Trophoblast cell (in vitro differentiated cells and primary cell): ENCODE results near the gene MED26.

Experiments used
- DNase-seq, 2 donors: peaks; one replicate each; pipeline ENCODE4 v3.0.0-alpha.2; 2016
- H2AFZ ChIP-seq: 2 replicates; pipeline ENCODE4 v1.6.1; 2013; ENCODE audit warnings: low read length, moderate library complexity, mild to moderate bottlenecking; ENCODE audit not compliant: insufficient read depth, poor library complexity
- H2AK5ac ChIP-seq: 2 replicates; pipeline ENCODE4 v1.6.1; 2013; ENCODE audit warnings: mild to moderate bottlenecking, low read length
- H2BK120ac ChIP-seq: 2 replicates; pipeline ENCODE4 v1.6.1; 2013; ENCODE audit warnings: low read length, mild to moderate bottlenecking, moderate library complexity; ENCODE audit not compliant: insufficient read depth, poor library complexity
- H2BK12ac ChIP-seq: 2 replicates; pipeline ENCODE4 v1.6.1; 2013; ENCODE audit warnings: mild to moderate bottlenecking, low read length, moderate library complexity
- H2BK5ac ChIP-seq: 2 replicates; pipeline ENCODE4 v1.6.1; 2013; ENCODE audit warnings: low read length, low read depth, moderate library complexity, mild to moderate bottlenecking; ENCODE audit not compliant: poor library complexity
- H3K14ac ChIP-seq: 2 replicates; pipeline ENCODE4 v1.6.1; 2013; ENCODE audit warnings: mild to moderate bottlenecking, low read length
- H3K18ac ChIP-seq: 2 replicates; pipeline ENCODE4 v1.6.1; 2013; ENCODE audit warnings: mild to moderate bottlenecking, low read length
- H3K23ac ChIP-seq: 2 replicates; pipeline ENCODE4 v1.6.1; 2013; ENCODE audit warnings: low read length
- H3K27ac ChIP-seq: 2 replicates; pipeline ENCODE4 v1.5.1; 2013; ENCODE audit warnings: low read depth, mild to moderate bottlenecking, inconsistent platforms, low read length, moderate library complexity
- H3K27me3 ChIP-seq: 2 replicates; pipeline ENCODE4 v1.6.1; 2013; ENCODE audit warnings: inconsistent platforms, mild to moderate bottlenecking, low read length, moderate library complexity; ENCODE audit not compliant: insufficient read depth
- H3K36me3 ChIP-seq, 2 experiments: 1 replicate in 1 of 2; 2 replicates in 1 of 2; pipeline ENCODE4 v1.6.1; 2013; ENCODE audit warnings: low read length in 2 of 2, mild to moderate bottlenecking in 2 of 2, moderate library complexity in 1 of 2; ENCODE audit not compliant: insufficient read depth in 2 of 2, control insufficient read depth in 1 of 2
- H3K4ac ChIP-seq: 2 replicates; pipeline ENCODE4 v1.6.1; 2013; ENCODE audit warnings: low read depth, mild to moderate bottlenecking, low read length, moderate library complexity
- H3K4me1 ChIP-seq, 2 experiments: 1 replicate in 1 of 2; 2 replicates in 1 of 2; pipeline ENCODE4 v1.6.1; 2013; ENCODE audit warnings: low read length in 2 of 2, mild to moderate bottlenecking in 2 of 2, moderate library complexity in 1 of 2; ENCODE audit not compliant: insufficient read depth in 2 of 2, control insufficient read depth in 1 of 2
- H3K4me2 ChIP-seq: 2 replicates; pipeline ENCODE4 v1.6.1; 2013; ENCODE audit warnings: inconsistent platforms, mild to moderate bottlenecking, low read length, moderate library complexity
- H3K4me3 ChIP-seq: 2 replicates; pipeline ENCODE4 v1.5.1; 2013; ENCODE audit warnings: mild to moderate bottlenecking, low read depth, low read length, inconsistent platforms
- H3K79me1 ChIP-seq: one replicate; pipeline ENCODE4 v1.6.1; 2013; ENCODE audit warnings: low read length
- H3K79me2 ChIP-seq: 2 replicates; pipeline ENCODE4 v1.6.1; 2013; ENCODE audit warnings: low read length, mild to moderate bottlenecking; ENCODE audit not compliant: control insufficient read depth, insufficient read depth, poor library complexity
- H3K9ac ChIP-seq: 2 replicates; pipeline ENCODE4 v1.6.1; 2013; ENCODE audit warnings: mild to moderate bottlenecking, low read length
- H3K9me3 ChIP-seq: 2 replicates; pipeline ENCODE4 v1.6.1; 2013; ENCODE audit warnings: low read depth, mild to moderate bottlenecking, control low read depth, inconsistent platforms, low read length; ENCODE audit not compliant: insufficient read depth
- H4K12ac ChIP-seq: 2 replicates; pipeline ENCODE4 v1.6.1; 2013; ENCODE audit warnings: low read depth, mild to moderate bottlenecking, low read length, moderate library complexity
- H4K8ac ChIP-seq: 2 replicates; pipeline ENCODE4 v1.6.1; 2013; ENCODE audit warnings: low read depth, mild to moderate bottlenecking, low read length, moderate library complexity
- H4K91ac ChIP-seq: one replicate; pipeline ENCODE4 v1.6.1; 2013; ENCODE audit warnings: low read depth, mild to moderate bottlenecking, low read length, moderate library complexity
- WGBS: extraction: QIAGEN DNeasy Blood & Tissue Kit; methylation state at CpG from one replicate; pipeline ENCODE4 v1.1.7; 2013; ENCODE audit warnings: missing lambda C conversion rate; ENCODE audit not compliant: insufficient read length, insufficient coverage; ENCODE audit errors: extremely low coverage; 5-methylcytosine and 5-hydroxymethylcytosine counted together

The MED26 gene

GRCh38 chr19:16615808-16616207, 12.2 kb downstream of the MED26 start:
- no peak overlapping the region for H3K4me2 ChIP-seq
- no peak for DNase-seq
- peaks cover 38% of the 10 kb centered on the region for H3K79me2 ChIP-seq
- H3K4me1 ChIP-seq = peaks cover 10 to 15% of the 10 kb centered on the region in 2 experiments
- H3K27me3 ChIP-seq = no peaks in the 10 kb centered on the region
- no CpG with 5 or more reads among the region's 1 CpG for WGBS
- H3K18ac ChIP-seq = peak overlapping the region; percentile 41
- H2BK12ac ChIP-seq = no peak overlapping the region
- H2AK5ac ChIP-seq = peak overlapping the region; percentile 26
- no peak overlapping the region for H4K8ac ChIP-seq
- H3K23ac ChIP-seq = no peak overlapping the region
- no peak overlapping the region for H3K14ac ChIP-seq
- H3K4me3 ChIP-seq = no peak overlapping the region
- H4K91ac ChIP-seq = no peak overlapping the region
- no peak overlapping the region for H3K9ac ChIP-seq
- no peak overlapping the region for H2BK5ac ChIP-seq
- H3K9me3 ChIP-seq = no peaks in the 10 kb centered on the region
- H3K4ac ChIP-seq = peak overlapping the region; percentile 17
- no peak overlapping the region for H3K27ac ChIP-seq
- no peak overlapping the region for H4K12ac ChIP-seq
- H3K36me3 ChIP-seq = peaks cover 0 to 3% of the 10 kb centered on the region in 2 experiments
- no peak overlapping the region for H2BK120ac ChIP-seq
- H3K79me1 ChIP-seq = peaks cover 3% of the 10 kb centered on the region
- H2AFZ ChIP-seq = no peak overlapping the region

- Histone ChIP-seq H3K4ac (peak overlapping the region; percentile 68), H3K9ac (no peak overlapping the region), H3K27me3 (no peaks in the 10 kb centered on the region), H3K36me3 (peaks cover 0 to 3% of the 10 kb centered on the region in 2 experiments), H3K4me3 (no peak overlapping the region), H4K91ac (no peak overlapping the region), H3K9me3 (no peaks in the 10 kb centered on the region), H2AK5ac (no peak overlapping the region), H4K12ac (no peak overlapping the region), H3K18ac (peak overlapping the region; percentile 46), H3K4me2 (peak overlapping the region; percentile 7), H3K79me1 (peaks cover 3% of the 10 kb centered on the region), H2AFZ (no peak overlapping the region), H3K14ac (no peak overlapping the region), H4K8ac (no peak overlapping the region), H3K79me2 (peaks cover 35% of the 10 kb centered on the region), H2BK120ac (no peak overlapping the region), H2BK12ac (no peak overlapping the region), H2BK5ac (no peak overlapping the region), H3K23ac (no peak overlapping the region), H3K4me1 (peaks cover 10 to 12% of the 10 kb centered on the region in 2 experiments), H3K27ac (peak overlapping the region; percentile 67)
- no CpG with 5 or more reads among the region's 2 CpGs for WGBS
- DNase-seq = peak; percentile 88
Observed at GRCh38 chr19:16614941-16615340, 13.1 kb downstream of the MED26 start.

- H3K79me1 ChIP-seq = peaks cover 3% of the 10 kb centered on the region
- no peak overlapping the region for H2AK5ac ChIP-seq
- no peak overlapping the region for H2BK12ac ChIP-seq
- no peak overlapping the region for H3K9ac ChIP-seq
- H2AFZ ChIP-seq = no peak overlapping the region
- H3K4me3 ChIP-seq = no peak overlapping the region
- no peak overlapping the region for H3K14ac ChIP-seq
- H4K8ac ChIP-seq = no peak overlapping the region
- H3K9me3 ChIP-seq = no peaks in the 10 kb centered on the region
- peaks cover 27% of the 10 kb centered on the region for H3K79me2 ChIP-seq
- H3K4me2 ChIP-seq = no peak overlapping the region
- H3K27me3 ChIP-seq = no peaks in the 10 kb centered on the region
- H4K12ac ChIP-seq = no peak overlapping the region
- DNase-seq = peak; percentile 50 to 59
- no peak overlapping the region for H3K18ac ChIP-seq
- H4K91ac ChIP-seq = no peak overlapping the region
- no peak overlapping the region for H2BK120ac ChIP-seq
- H3K36me3 ChIP-seq = peaks cover 0 to 3% of the 10 kb centered on the region in 2 experiments
- H2BK5ac ChIP-seq = no peak overlapping the region
- peaks cover 10 to 12% of the 10 kb centered on the region in 2 experiments for H3K4me1 ChIP-seq
- no peak overlapping the region for H3K27ac ChIP-seq
- no CpG with 5 or more reads among the region's 2 CpGs for WGBS
- H3K23ac ChIP-seq = no peak overlapping the region
- H3K4ac ChIP-seq = peak overlapping the region; percentile 88
Observed at GRCh38 chr19:16613841-16614240, 14.2 kb downstream of the MED26 start.

- WGBS = no CpG with 5 or more reads among the region's 3 CpGs
- H3K14ac ChIP-seq = no peak overlapping the region
- no peaks in the 10 kb centered on the region for H3K9me3 ChIP-seq
- no peak overlapping the region for H3K4me3 ChIP-seq
- H4K12ac ChIP-seq = no peak overlapping the region
- no peak overlapping the region for H3K27ac ChIP-seq
- H3K79me1 ChIP-seq = peaks cover 3% of the 10 kb centered on the region
- H3K79me2 ChIP-seq = peaks cover 20% of the 10 kb centered on the region
- no peaks in the 10 kb centered on the region for H3K27me3 ChIP-seq
- H2AFZ ChIP-seq = no peak overlapping the region
- H3K23ac ChIP-seq = no peak overlapping the region
- no peak overlapping the region for H2AK5ac ChIP-seq
- H4K8ac ChIP-seq = no peak overlapping the region
- H2BK120ac ChIP-seq = no peak overlapping the region
- H3K4me1 ChIP-seq = peaks cover 10 to 12% of the 10 kb centered on the region in 2 experiments
- H2BK5ac ChIP-seq = no peak overlapping the region
- no peak overlapping the region for H3K18ac ChIP-seq
- no peak overlapping the region for H3K4me2 ChIP-seq
- DNase-seq = peak in 1 of 2 donors; percentile 60
- no peak overlapping the region for H3K9ac ChIP-seq
- no peak overlapping the region for H4K91ac ChIP-seq
- H3K36me3 ChIP-seq = peaks cover 0 to 4% of the 10 kb centered on the region in 2 experiments
- peak overlapping the region; percentile 30 for H3K4ac ChIP-seq
- H2BK12ac ChIP-seq = no peak overlapping the region
Observed at GRCh38 chr19:16612636-16613035, 15.4 kb downstream of the MED26 start.
